Measurements from ENCODE around the gene CARD11.

CARD11 gene

DNA sequence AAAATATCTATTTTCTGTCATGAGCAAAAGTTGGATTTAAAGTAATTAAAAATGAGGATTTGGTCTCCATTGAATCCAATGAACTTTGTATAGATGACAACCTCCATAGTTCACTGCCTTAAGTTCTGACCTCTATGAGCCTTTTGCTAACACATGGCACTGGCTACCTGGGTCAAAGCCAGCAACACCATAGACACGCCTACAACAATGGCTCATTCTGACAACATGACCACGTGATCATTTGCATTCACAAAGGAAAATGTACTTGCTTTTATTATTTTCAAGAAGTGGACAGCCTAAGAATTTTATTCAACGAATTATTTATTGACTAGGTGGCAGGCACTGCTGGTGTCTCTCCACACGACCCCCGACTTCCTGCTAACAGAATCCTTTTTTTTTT, 90.6 kb downstream of the CARD11 start:
- no peaks in the 10 kb centered on the region for H3K27me3 ChIP-seq
- no peaks in the 10 kb centered on the region for H3K36me3 ChIP-seq
- H3K4me3 ChIP-seq, result no peak overlapping the region
- intact Hi-C loops (cut with DNase I; ENCODE audit: low total_unique reads), result no loop called here
- TF ChIP-seq, protein P1, sequence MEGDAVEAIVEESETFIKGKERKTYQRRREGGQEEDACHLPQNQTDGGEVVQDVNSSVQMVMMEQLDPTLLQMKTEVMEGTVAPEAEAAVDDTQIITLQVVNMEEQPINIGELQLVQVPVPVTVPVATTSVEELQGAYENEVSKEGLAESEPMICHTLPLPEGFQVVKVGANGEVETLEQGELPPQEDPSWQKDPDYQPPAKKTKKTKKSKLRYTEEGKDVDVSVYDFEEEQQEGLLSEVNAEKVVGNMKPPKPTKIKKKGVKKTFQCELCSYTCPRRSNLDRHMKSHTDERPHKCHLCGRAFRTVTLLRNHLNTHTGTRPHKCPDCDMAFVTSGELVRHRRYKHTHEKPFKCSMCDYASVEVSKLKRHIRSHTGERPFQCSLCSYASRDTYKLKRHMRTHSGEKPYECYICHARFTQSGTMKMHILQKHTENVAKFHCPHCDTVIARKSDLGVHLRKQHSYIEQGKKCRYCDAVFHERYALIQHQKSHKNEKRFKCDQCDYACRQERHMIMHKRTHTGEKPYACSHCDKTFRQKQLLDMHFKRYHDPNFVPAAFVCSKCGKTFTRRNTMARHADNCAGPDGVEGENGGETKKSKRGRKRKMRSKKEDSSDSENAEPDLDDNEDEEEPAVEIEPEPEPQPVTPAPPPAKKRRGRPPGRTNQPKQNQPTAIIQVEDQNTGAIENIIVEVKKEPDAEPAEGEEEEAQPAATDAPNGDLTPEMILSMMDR (IDR thresholded peaks at IDR 0.05), result no peak
- no peak overlapping the region for H3K27ac ChIP-seq
- DNase-seq, result peak in 1 of 2 donors; percentile 23
- H3K4me1 ChIP-seq, result no peaks in the 10 kb centered on the region
- H3K9me3 ChIP-seq, result peaks cover 0 to 7% (median 0%) of the 10 kb centered on the region in 3 donors

DNA sequence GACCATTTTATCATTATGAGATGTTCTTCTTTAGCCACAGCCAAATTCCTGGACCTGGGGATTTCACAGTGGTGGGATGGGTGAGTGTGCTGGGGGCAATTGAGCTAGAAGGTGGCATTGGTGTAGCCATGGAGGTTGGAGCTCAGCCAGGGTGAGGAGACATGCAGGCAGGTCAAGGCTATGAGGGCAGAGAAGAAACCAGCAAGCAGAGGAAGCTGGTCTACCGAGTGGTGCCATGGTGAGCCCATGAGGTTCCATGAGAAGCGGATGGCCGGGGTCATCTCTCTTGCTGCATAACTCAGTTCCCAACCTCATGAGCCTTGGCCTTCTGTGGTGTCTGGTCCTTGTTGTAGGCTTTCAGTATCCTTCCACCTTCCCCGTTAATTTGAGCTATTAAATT, 91.4 kb downstream of the CARD11 start:
- TF ChIP-seq, protein P1 (IDR thresholded peaks at IDR 0.05), result no peak
- no peaks in the 10 kb centered on the region for H3K36me3 ChIP-seq
- H3K4me1 ChIP-seq, result no peaks in the 10 kb centered on the region
- no peak overlapping the region for H3K27ac ChIP-seq
- no peaks in the 10 kb centered on the region for H3K27me3 ChIP-seq
- no peak overlapping the region for H3K4me3 ChIP-seq
- peaks cover 0 to 7% (median 0%) of the 10 kb centered on the region in 3 donors for H3K9me3 ChIP-seq
- intact Hi-C loops (cut with DNase I; ENCODE audit: low total_unique reads), result no loop called here
- peak in 1 of 2 donors; percentile 27 for DNase-seq

- H3K4me1 ChIP-seq, result no peaks in the 10 kb centered on the region
- H3K27me3 ChIP-seq, result no peaks in the 10 kb centered on the region
- peaks cover 0 to 7% (median 0%) of the 10 kb centered on the region in 3 donors for H3K9me3 ChIP-seq
- H3K36me3 ChIP-seq, result no peaks in the 10 kb centered on the region
- TF ChIP-seq, protein P1 (IDR thresholded peaks at IDR 0.05), result no peak
- DNase-seq, result no peak
- intact Hi-C loops (cut with DNase I; ENCODE audit: low total_unique reads), result no loop called here
- no peak overlapping the region for H3K4me3 ChIP-seq
- no peak overlapping the region for H3K27ac ChIP-seq
These were observed 93.1 kb downstream of the CARD11 start for GRCh38 chr7:2950578-2950977.

GRCh38 chr7:2948749-2949148, 94.9 kb downstream of the CARD11 start:
- H3K4me1 ChIP-seq, result no peaks in the 10 kb centered on the region
- intact Hi-C loops (cut with DNase I; ENCODE audit: low total_unique reads), result no loop called here
- TF ChIP-seq, protein P1 (IDR thresholded peaks at IDR 0.05), result no peak
- no peak overlapping the region for H3K4me3 ChIP-seq
- peaks cover 0 to 7% (median 0%) of the 10 kb centered on the region in 3 donors for H3K9me3 ChIP-seq
- H3K36me3 ChIP-seq, result no peaks in the 10 kb centered on the region
- DNase-seq, result no peak
- no peaks in the 10 kb centered on the region for H3K27me3 ChIP-seq
- H3K27ac ChIP-seq, result no peak overlapping the region

DNA sequence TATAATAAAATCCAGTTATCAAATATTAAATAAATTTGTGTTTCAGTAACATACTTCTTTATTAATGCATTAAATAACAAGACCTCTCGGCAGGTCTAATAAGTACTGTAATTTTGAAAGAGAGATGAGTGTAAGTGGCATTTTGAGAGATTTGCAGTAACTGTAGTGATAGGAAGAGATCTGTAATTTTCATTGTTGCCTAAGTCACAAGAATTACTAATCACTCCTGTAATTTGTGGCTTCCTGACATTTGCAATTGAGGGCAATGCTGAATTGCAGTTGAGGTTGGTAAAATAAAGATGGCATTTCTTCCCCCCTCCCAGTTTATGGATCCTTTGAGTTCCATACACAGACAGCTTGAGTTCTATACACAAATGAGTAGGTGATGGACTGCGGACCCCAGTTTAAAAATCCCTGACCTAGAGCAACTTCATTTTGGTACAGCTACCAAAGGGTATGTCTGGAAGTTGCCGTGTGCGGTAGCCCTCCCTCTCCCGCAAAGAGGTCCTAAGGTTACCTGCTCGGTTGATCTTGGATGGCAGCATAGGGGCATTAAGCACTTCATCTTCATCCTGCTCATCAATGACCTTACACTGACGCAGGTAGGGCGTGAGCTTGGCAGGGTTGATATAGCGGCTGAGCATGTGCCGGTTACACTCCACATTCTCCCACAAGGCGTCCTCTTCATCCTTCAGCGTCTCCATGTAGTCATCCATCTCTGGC, 96.4 kb downstream of the CARD11 start:
- TF ChIP-seq, protein P1 (IDR thresholded peaks at IDR 0.05), result no peak
- Histone ChIP-seq H3K9me3 (peaks cover 0 to 7% (median 0%) of the 10 kb centered on the region in 3 donors), H3K4me1 (no peaks in the 10 kb centered on the region), H3K27me3 (no peaks in the 10 kb centered on the region), H3K36me3 (no peaks in the 10 kb centered on the region), H3K4me3 (no peak overlapping the region), H3K27ac (no peak overlapping the region)
- peak in 1 of 2 donors; percentile 38 for DNase-seq
- intact Hi-C loops (cut with DNase I; ENCODE audit: low total_unique reads), result no loop called here
